ENCODE measurements around the gene MMP11. TPM values are rescaled to one million over a fixed set of nuclear protein-coding genes. Genes with fewer than 3 reads are reported as not detected.

Gene MMP11
- polyA plus RNA-seq, 1 of the 3 experiments (the other 2 are of a cell fraction): 64.4 TPM

GRCh38 chr22:23783265-23784150, 10.9 kb downstream of the MMP11 start:
- CTCF ChIA-PET: no interaction called here
- H3K4me2 ChIP-seq: no peak overlapping the region

More at GRCh38 chr22:23783265-23784150, 10.9 kb downstream of the MMP11 start:
- no peak for DNase-seq
- H3K4me1 ChIP-seq (ENCODE audit: control insufficient read depth in 1 of 2, insufficient read depth in 2 of 2, low read depth in 1 of 2, low read length in 1 of 2): peaks cover 0 to 21% of the 10 kb centered on the region in 2 experiments; a peak in 1 of 4 replicates
- H3K27me3 ChIP-seq (ENCODE audit: insufficient read depth): no peaks in the 10 kb centered on the region
- POLR2A ChIA-PET: no interaction called here
- no peaks in the 10 kb centered on the region for H3K9me2 ChIP-seq
- no peak overlapping the region for H3K27ac ChIP-seq (ENCODE audit: low read depth in 2 of 2, low read length in 1 of 2)
- peaks cover 12% of the 10 kb centered on the region for H4K20me1 ChIP-seq (ENCODE audit: insufficient read depth)
- 78% methylated on average over 10 of the region's 15 CpGs for WGBS (ENCODE audit: low lambda C conversion rate)
- H3K4me3 ChIP-seq (ENCODE audit: low read depth in 2 of 2, low read length in 1 of 2): no peak overlapping the region
- H3K9ac ChIP-seq: no peak overlapping the region
- TF ChIP-seq CTCF (IDR thresholded peaks at IDR 0.05) (no peak), GATA2 (CRISPR knock-in tag; IDR thresholded peaks at IDR 0.05) (no peak), FOXJ3 (CRISPR knock-in tag; IDR thresholded peaks at IDR 0.05) (no peak), ZBTB33 (IDR thresholded peaks at IDR 0.05; ENCODE audit: borderline replicate concordance, low read depth) (no peak), CHD2 (IDR thresholded peaks at IDR 0.05; ENCODE audit: low read length, partially characterized antibody) (no peak), SIN3A (IDR thresholded peaks at IDR 0.05; ENCODE audit: borderline replicate concordance, low read depth, low read length) (no peak), EP300 (IDR thresholded peaks at IDR 0.05; ENCODE audit: borderline replicate concordance in 1 of 2, low read depth in 1 of 2, low read length in 1 of 2) (no peak), MAX (IDR thresholded peaks at IDR 0.05; ENCODE audit: low read depth) (no peak)
- no peak overlapping the region for H2AFZ ChIP-seq (ENCODE audit: low read depth)
- peaks cover 4% of the 10 kb centered on the region for H3F3A ChIP-seq (replicated peaks; ENCODE audit: insufficient read depth)
- peaks cover 13% of the 10 kb centered on the region for H3K79me2 ChIP-seq (ENCODE audit: insufficient read depth)
- H3K9me3 ChIP-seq: no peaks in the 10 kb centered on the region
- H3K36me3 ChIP-seq (replicated peaks in 1 of 2; ENCODE audit: control insufficient read depth in 1 of 2, insufficient read depth in 2 of 2, low read length in 1 of 2): peaks cover 0 to 3% of the 10 kb centered on the region in 2 experiments

Measured in SK-N-SH (cell line).